Stimulated activated CD8-positive, alpha-beta memory T cell treated with anti-CD3 and anti-CD28 coated beads, Interleukin-15, amount 100 ng/mL, for 48 hours (primary cell): ENCODE results near the gene FASTKD3.

Source experiments
- DNase-seq, 2 donors: peaks; one replicate each; pipeline ENCODE4 v3.0.0-alpha.2; 2020; ENCODE audit warnings: low read depth in 2 of 2

Gene FASTKD3

DNA sequence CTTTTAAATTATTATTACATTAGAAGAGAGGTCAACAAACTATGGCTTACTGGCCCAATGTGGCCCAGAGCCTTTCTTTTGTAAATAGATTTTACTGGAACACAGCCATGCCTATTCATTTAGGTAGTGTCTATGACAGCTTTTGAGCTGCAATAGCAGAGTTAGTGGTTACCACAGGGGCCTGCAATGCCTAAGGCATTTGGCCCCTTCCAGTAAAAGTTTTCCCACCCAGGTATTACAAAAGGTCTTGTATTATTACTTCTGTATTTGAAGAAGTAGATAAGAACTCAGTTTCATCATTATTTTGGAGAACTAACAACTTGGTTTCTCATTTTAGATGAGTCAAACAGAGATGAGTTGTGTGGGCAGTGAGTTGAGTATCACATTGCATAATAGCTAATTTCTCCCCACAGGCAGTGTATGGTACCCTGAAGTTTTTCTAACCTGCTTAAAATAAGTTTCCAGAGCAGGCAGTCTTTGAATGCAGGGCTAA is 9.6 kb upstream of the FASTKD3 start:
- no peak for DNase-seq

DNA sequence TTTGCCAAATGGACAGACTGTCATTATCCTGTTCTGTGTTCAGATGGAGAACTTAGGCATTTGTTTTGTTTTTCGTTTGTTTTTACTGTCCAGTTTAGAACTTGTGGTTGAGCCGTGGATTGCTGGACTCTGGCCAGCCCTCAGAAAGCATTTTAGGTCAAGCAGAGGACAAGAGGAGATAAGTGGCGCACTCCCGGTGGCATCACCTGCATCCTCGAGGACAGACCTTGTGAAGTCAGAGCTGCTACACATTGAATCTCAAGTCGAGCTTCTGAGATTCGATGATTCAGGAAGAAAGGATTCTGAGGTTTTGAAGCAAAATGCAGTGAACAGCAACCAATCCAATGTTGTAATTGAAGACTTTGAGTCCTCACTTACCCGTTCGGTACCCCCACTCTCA is 9.0 kb upstream of the FASTKD3 start:
- DNase-seq, result no peak

DNA sequence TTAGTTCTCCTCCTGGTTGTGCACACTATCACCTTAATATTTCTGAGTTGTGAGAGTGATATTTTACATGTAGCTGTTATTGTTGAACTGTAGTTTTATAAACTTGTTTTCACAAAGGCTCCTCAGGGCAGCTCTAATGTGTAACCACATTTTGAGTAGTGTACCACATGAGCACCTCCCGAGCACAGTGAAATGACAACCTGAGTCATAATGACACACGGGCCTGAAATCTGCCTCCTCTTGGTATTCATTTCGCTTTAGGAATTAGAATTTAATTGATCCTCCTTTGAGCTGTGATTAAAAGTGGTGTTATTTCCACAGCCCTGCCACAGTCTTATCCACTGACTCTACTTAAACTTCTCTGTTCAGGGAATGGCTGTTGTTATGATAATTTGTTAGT is 8.0 kb upstream of the FASTKD3 start:
- no peak for DNase-seq

DNA sequence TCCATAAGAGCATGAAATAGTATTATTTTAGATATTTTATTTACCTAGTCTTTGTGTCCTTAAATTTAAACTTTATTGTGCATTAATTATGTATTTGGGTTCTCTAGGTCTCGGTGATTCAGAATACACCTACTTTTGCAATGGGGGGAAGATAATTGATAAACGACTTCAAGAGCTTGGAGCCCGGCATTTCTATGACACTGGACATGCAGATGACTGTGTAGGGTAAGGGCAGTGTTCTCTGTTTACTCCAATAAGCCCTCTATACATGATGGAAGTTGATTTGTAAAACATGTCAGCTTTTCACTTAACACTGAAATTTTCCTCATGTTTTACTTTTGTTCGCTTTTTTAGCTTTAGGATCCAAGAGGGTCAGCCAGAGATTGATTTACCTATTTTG is 6.3 kb upstream of the FASTKD3 start:
- no peak for DNase-seq

DNA sequence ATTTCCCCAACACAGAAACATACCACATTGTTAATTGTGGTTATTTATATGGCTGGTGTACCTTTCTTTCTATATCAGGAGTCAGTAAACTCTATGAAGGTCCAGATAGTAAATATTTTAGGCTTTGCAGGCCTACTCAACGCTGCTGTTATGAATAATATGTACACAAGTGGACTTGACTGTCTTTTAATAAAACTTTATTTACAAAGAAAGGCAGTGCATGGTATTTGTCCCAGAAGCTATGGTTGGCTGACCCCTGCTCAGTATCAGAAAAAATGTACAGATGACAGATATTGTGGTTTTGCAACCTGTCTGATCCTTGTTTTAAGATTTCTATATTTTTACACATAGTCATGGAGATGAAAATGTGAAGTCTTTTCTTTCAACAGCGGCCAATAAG is 5.8 kb upstream of the FASTKD3 start:
- no peak for DNase-seq

DNA sequence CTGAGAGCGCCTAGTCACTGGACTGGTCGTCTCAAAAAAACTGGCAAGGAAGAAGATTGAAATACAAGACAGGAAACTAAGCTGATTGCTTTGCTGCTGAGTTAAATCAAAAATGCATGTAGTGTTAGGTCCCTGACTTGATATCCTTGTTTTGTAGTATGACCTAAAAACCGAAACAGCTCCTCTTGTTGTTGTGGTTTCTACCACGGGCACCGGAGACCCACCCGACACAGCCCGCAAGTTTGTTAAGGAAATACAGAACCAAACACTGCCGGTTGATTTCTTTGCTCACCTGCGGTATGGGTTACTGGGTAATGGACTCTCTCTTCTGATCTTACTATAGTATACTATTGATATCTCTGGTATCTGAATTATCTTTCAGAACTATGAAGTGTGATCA is 4.4 kb upstream of the FASTKD3 start:
- no peak for DNase-seq

DNA sequence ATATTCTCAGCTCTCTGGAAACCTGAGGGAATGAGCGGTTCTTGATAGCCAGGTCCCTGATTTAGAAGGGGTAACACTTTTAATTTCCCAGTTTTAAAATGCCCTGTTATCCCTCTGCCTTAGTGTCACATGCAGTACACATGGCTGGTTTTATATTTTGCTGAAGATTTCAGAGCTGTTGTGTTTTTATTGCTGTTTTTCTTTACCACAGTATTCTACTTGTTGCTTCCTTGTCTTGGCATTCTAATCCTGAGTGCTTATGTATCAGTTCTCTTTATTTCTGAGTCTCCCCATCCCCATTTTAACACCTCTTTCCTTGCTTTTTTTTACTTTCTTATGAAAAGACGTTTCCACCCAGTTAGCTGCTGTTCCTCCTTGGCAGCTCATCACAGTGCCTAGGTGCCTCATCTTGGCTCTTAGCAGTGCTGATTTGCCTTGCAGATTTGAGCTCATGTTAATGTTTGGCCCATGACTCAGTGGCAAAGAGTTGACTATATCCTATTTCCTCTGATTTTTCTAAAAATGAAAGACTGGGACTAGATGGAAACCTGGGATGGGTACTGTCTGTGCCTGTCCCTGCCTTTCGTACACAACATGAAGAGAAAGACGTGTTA is 3.8 kb upstream of the FASTKD3 start:
- no peak for DNase-seq

DNA sequence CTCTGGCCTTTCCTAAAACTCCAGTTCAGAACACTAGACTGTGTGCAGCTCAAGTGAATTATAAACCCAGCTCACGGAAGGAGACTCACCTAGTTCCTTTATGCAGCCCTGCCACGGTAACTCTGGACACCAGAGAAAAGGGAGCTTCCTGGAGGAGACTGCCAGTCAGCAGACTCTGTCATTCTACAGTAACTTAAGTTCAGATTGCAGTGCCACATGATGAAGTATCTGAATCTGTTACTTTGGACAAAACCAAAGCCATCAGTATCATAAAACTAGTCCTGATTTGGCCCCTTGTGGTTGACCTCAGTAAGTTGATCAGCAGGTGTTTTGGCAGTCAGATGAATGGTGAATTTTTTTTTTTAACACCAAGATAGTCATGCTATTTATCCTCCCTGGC is 2.8 kb upstream of the FASTKD3 start:
- no peak for DNase-seq

DNA sequence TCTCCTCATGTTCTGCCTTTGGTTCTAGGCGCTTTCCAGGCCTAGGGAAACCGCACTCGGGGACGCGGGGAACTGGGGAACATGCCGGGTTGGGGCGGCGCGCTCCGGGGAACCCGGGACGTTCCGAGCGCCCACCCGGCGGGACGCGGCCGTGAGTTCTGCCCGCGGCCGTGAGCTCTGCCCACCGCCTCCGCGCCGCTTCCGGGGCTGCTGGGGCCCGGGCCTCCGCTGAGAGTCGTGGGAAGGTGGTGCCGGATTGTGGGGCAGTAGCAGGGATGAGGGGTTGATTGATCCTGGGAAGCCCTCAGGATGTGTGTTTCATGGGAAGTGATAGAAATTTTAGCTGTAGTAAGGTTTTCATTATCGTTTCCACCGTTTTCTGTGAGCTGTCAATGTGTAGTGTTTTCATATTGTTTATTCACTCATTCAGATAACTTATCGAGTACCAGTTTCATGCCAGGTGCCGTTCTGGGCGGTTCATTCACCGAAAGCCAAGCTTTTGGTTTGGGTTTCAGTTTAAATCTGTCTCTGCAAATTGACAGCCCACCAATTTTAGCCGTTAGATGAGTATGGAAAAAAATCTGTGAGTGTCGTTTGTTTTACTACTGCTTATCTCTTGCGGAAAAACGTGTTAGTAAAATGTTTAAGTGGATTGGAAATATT is 774 bp upstream of the FASTKD3 start:
- no peak for DNase-seq

DNA sequence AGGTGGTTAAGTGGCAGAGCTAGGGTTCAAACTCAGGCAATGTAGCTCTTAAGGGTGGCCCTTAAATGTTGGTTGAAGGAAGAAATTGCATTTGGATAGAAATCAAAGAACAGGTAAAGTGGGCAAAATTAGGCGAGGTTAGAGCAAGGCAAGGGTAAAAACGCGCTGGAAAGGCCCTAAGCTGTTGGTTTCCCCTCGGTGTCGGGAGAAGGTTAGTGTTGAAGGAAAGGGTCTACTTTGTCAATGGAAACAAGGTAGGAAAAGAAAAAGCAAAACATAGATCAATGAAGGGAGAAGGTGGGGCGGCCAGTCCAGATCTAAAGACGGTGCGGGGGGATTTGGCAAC is 431 bp downstream of the FASTKD3 start:
- no peak for DNase-seq

DNA sequence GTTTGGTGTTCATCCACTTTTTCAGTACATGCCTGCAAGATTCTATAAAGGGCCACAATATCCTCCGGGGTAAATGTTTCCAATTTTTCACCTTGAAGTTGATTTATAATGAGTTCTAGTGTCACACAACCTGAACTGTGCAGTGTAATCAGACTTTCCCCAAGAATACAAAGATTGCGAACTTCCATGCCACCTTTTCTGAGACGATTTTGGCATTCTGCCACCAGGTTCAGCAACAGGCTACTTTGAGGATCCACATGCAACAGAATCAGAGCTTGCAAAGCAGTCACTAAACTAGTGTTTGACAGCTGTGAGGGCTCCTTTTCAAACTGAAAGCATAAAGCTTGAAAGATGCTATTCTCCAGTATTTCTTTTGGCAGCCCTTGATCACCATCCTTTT is 1.6 kb downstream of the FASTKD3 start:
- DNase-seq, result no peak

DNA sequence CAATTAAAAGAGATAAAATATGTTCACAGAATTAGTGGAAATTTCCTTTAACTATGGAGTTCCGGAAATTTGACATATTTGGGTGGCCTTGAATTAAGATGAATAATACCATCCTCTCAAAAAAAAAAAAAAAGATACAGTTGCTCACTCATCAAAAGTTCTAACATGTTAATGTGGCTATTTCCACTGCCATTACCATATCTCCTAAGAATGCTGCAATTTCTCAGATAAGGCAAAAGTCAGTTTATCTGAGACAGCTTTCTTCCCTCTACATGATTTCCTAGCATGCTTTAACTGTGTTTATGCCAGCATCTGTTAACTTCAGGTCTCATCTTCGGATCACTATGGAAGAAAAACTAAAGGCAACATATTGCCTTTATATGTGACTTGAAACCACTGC is 2.6 kb downstream of the FASTKD3 start:
- DNase-seq, result no peak

DNA sequence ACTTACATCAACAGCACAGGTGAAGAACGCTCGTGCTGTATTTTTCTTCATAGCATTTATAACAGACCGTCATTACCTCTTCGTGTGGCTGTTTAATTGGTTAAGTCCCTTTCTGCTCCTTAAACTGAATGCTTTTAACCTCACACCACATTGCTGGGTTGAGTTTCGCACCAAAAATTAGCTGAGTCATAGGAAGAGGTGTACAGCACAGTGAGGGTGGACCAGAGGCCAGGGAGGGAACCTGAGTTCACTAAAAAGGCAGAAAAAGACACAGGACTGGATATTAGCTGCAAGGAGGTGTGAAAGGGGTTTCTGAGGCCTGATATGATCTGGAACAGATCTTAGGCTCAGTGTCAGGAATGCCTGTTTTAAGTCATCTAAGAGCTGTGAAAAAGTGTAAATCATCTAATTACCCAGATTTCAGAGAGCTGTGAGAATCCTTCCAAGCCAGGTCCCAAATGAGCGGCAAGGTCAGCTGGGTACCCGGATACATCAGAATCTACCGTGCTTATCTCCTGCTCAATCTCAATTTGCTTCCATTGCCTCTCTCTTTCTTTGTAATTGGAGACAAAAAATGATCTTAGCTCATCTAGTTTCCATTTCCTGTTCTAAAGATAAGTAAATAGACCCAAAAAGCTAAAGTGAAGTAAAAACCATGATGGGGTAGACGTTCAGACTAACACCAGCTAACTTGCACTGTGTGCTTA is 10.8 kb downstream of the FASTKD3 start:
- DNase-seq, result no peak

DNA sequence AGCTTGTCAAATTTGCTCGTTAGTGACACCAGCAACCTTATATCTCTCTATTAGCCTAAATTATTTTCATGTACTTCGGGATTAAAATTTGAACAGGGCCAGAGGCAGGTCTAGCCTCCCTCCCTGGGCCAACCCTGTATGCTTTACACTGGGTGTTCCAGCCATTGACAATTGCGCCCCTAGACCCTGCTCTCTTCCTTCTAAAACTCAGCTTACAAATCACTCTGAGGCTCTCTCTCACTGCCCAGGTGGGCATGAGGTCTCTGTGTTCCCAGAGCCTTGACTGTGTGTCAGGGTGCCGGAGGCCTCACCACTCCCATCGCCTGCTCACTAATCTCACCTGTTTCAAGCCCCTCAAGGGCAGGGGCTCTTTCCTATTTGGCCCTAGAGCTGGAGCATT is 11.5 kb downstream of the FASTKD3 start:
- no peak for DNase-seq

DNA sequence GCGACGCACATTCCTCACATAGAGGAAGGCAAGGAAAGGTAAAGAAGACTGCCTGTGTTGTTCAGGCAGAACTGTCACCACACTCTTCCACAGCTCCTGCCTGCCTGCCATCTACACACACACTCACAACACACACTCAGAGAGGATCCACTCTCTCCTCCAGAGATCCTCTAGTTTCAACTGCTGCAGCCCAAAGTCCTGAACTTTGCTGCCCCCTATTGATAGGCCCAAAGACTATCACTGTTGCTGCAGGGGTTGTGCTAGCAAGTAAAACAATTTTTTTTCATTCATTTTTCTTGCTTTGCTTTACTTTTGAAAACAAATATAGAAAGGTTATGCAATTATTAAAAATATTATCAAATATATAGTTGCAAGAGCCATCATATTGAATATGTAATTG is 12.0 kb downstream of the FASTKD3 start:
- DNase-seq, result no peak

DNA sequence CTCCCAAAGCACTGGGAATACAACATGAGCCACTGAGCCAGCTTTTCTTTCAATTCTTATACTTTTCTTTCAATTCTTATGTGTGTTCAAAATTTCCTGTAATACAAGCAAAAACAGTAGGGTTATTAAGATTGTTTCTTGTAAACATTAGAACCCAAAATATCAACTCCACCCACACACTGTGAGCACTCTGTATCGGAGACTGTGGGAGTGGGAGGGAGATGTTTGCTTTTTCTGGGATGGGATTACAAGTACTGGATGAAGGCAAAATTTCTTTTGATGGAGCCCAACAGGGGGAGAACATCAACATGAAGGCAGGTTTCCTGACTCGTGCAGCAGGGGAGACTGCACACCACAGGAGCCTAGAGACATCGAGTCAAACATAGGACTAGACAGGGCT is 13.2 kb downstream of the FASTKD3 start:
- no peak for DNase-seq

DNA sequence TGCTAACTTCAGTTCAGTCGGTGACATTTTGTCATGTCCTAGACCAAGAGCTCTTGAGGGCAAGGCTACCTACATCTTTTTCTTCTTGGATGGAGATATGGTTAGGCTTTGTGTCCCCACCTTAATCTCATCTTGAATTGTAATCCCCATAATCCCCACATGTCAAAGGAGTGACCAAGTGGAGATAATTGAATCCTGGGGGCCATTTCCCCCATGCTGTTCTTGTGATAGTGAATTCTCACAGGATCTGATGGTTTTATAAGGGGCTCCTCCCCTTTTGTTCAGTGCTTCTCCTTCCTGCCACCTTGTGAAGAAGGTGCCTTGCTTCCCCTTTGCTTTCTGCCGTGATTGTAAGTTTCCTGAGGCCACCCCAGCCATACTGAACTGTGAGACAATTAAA is 15.8 kb downstream of the FASTKD3 start:
- DNase-seq, result no peak

DNA sequence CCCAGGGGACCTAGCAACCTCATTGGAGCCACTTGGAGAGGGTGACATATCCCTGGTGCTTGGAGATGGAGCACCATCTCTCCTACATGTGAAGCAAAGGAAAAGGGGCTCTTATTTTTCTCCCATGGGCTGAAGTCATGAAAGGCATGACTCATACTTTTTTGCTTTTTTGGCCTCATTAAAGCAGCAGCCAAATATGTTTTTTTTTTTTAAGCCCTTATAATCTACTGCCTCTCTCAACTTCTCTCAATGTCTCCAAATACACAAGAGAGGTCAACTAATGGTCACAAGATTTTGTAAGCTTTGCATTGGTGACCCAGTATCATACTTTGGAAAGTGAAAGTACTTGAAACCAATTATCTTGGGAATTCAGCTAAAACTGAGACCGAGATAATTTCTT is 16.3 kb downstream of the FASTKD3 start:
- no peak for DNase-seq

DNA sequence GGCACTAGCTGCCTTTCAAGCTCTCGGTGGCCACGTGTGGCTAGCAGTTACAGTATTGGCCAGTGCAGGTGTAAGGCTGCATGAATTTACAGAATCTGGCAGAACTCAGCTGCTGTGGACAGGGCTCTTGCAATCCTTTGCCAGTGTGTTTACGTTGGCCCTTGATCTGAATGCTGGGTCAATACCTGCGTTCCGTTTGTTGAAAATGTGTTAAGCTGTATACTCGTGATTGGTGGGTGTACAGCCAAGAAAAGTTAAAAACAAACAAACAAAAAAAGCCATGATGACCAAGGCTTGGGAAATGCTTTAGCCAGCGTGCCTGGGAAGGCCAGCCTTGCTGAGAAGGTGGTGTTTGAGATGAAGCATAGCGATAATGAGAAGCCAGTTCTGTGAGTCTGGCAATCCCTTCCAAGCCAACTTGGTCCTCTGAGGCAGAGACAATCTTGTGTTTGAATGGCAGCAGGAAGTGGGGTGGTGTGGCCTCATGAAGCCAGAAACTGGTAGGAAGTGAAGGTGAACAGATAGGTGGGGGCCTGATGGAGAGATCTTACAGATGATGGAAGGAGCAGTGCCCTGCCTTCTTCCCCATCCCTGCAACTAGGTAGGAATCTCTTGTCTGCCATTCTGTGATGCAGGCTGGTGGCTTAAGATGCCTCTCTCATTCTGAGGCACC is 17.1 kb downstream of the FASTKD3 start:
- DNase-seq, result no peak

DNA sequence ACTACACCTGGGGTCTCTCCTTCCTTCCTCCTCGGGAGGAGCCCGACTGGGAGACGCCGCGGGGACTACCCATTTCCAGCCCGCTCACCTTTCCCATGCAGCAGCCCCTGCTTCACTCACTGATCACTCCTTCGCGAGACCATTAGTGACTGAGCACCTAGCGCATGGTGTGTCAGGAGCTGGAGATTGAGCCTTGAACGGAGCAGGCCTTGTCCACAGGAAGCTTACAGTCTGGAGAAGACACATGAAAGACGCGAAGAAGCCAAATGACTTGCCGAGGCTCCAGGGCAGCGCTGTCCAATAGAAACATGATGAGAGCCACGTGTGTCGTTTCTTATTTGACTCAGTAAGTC is 17.6 kb downstream of the FASTKD3 start:
- no peak for DNase-seq

DNA sequence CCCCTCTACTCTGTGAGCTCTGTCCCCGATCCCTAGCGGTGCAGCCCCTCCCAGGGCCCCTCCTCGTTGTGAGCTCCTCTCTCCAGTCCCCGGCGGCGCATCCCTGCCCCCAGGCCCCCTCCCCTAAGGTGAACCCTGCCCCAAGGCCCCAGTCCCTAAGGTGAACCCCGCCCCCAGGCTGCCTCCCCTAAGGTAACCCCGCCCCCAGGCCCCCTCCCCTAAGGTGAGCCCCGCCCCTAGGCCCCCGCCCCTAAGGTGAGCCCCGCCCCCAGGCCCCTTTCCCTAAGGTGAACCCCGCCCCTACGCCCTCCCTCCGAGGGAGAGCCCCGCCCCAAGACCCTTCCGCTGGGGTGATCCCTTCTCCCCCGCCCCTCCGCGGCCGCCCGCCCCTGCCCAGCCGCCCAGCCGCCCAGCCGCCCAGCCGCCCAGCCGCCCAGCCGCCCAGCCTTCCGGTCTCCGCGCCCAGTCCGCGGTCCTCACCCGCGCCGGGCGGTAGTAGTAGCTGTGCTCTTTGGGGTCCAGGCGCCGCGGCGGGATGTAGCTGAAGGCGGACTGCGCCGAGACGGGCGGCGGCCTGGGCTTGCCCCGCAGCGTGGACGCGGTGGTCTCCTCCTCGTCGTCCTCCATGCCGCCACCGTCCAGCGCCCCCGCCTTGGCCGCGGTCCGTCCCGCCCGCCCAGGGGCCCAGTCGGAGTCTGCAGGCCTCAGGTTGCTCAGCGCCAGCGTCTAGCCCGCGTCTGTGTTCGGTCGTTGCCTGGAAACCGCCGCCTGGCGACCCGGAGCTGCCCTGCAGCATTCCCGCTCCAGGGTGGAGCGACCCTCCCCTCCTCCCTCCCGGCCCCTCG is 18.2 kb downstream of the FASTKD3 start, which contains the start of gene CFAP90:
TSS of gene CFAP90 (minus strand) at position 739 of the 845 bp plus-strand sequence. CDS start at position 627, 112 bp downstream.
- DNase-seq, result no peak
